OCI-LY1 (cell line): ENCODE measurements around the gene LY86.
A peak's percentile ranks its signal among the peaks of the same experiment; 100 is the strongest.

Experiments used
- H2AFZ ChIP-seq: fragments of 200-600 bp; sonication (generic), shearing (Covaris generic); 2 replicates; pipeline ENCODE4 v1.6.0; 2014; ENCODE audit warnings: antibody characterized with exemption, mild to moderate bottlenecking, low read length
- H3F3A ChIP-seq: fragments of 200-600 bp; sonication (generic), shearing (Covaris generic); 2 replicates; pipeline ENCODE4 v1.6.0; 2014; ENCODE audit warnings: mild to moderate bottlenecking, antibody characterized with exemption, low read length, moderate library complexity; ENCODE audit not compliant: insufficient read depth
- H3K27ac ChIP-seq: fragments of 200-600 bp; sonication (generic); 2 replicates; pipeline ENCODE4 v1.5.1; 2014; ENCODE audit warnings: low read length, mixed run types, mild to moderate bottlenecking, low read depth; ENCODE audit not compliant: poor library complexity, severe bottlenecking
- H3K27me3 ChIP-seq: fragments of 200-600 bp; sonication (generic); 2 replicates; pipeline ENCODE4 v1.6.0; 2014; ENCODE audit warnings: antibody characterized with exemption, mild to moderate bottlenecking, low read length, moderate library complexity; ENCODE audit not compliant: insufficient read depth
- H3K36me3 ChIP-seq: fragments of 200-600 bp; sonication (generic); 2 replicates; pipeline ENCODE4 v1.6.1; 2014; ENCODE audit warnings: mild to moderate bottlenecking, antibody characterized with exemption, low read length, moderate library complexity, mixed read lengths; ENCODE audit not compliant: insufficient read depth
- H3K4me1 ChIP-seq: fragments of 200-600 bp; sonication (generic); 2 replicates; pipeline ENCODE4 v1.5.1; 2014; ENCODE audit warnings: mild to moderate bottlenecking, low read length, moderate library complexity; ENCODE audit not compliant: insufficient read depth, severe bottlenecking
- H3K4me2 ChIP-seq: fragments of 200-600 bp; sonication (generic), shearing (Covaris generic); 2 replicates; pipeline ENCODE4 v1.6.1; 2014; ENCODE audit warnings: low read length
- H3K4me3 ChIP-seq: fragments of 200-600 bp; sonication (generic); 2 replicates; pipeline ENCODE4 v1.5.1; 2014; ENCODE audit warnings: low read length, low read depth, mild to moderate bottlenecking, mixed read lengths; ENCODE audit not compliant: poor library complexity, severe bottlenecking
- H3K79me2 ChIP-seq: fragments of 200-600 bp; shearing (Covaris generic); 2 replicates; pipeline ENCODE4 v1.6.1; 2016; ENCODE audit warnings: mixed run types, low read length, mixed read lengths; ENCODE audit not compliant: insufficient read depth
- H3K9ac ChIP-seq: fragments of 200-600 bp; sonication (generic), shearing (Covaris generic); 2 replicates; pipeline ENCODE4 v1.6.1; 2014; ENCODE audit warnings: mild to moderate bottlenecking, low read length, mixed read lengths
- H3K9me2 ChIP-seq: fragments of 200-600 bp; sonication (generic), shearing (Covaris generic); 2 replicates; pipeline ENCODE4 v1.6.1; 2014; ENCODE audit warnings: low read depth, mild to moderate bottlenecking, low read length, mixed read lengths
- H3K9me3 ChIP-seq: fragments of 200-600 bp; shearing (Covaris generic); 2 replicates; pipeline ENCODE4 v1.6.1; 2014; ENCODE audit warnings: low read length, mixed read lengths
- H4K20me1 ChIP-seq: fragments of 200-600 bp; sonication (generic), shearing (Covaris generic); 2 replicates; pipeline ENCODE4 v1.6.0; 2016; ENCODE audit warnings: mild to moderate bottlenecking, low read length; ENCODE audit not compliant: insufficient read depth
- CTCF ChIP-seq: fragments of 200-600 bp; sonication (generic), shearing (Covaris generic); IDR thresholded peaks from 2 replicates; pipeline ENCODE4 v1.5.1; 2017; ENCODE audit warnings: mild to moderate bottlenecking, antibody characterized with exemption, low read length, moderate library complexity, mixed read lengths
- EZH2 ChIP-seq: fragments of 200-600 bp; sonication (generic), shearing (Covaris generic); IDR thresholded peaks from 2 replicates; pipeline ENCODE4 v1.8.0; 2017; ENCODE audit warnings: borderline replicate concordance, mixed run types, mild to moderate bottlenecking, antibody characterized with exemption, low read length, moderate library complexity, mixed read lengths

LY86 gene

GRCh38 chr6:6588064-6588923 is at the start of gene LY86:
Gene LY86, plus strand, starts transcription at chr6:6588720. Its CDS starts 15 bp downstream, at chr6:6588735.
- peaks cover 98% of the 10 kb centered on the region for H3K4me1 ChIP-seq
- peak within 1 kb of the TSS; percentile 96 for H3K27ac ChIP-seq
- H3K9ac ChIP-seq = peak within 1 kb of the TSS; percentile 76
- no peaks in the 10 kb centered on the region for H4K20me1 ChIP-seq
- H3K36me3 ChIP-seq = peaks cover 9% of the 10 kb centered on the region
- H3K27me3 ChIP-seq = no peaks in the 10 kb centered on the region
- no peaks in the 10 kb centered on the region for H3K9me2 ChIP-seq
- H3F3A ChIP-seq = peaks cover 8% of the 10 kb centered on the region; the same call in 1 of the 2 replicates
- H3K4me3 ChIP-seq = peak within 1 kb of the TSS; percentile 69
- H2AFZ ChIP-seq = no peak within 1 kb of the TSS
- peak within 1 kb of the TSS; percentile 81 for H3K4me2 ChIP-seq
- TF ChIP-seq CTCF (peak; percentile 34; the same call in 1 of the 2 replicates), EZH2 (no peak)
- H3K79me2 ChIP-seq = peaks cover 21% of the 10 kb centered on the region
- no peaks in the 10 kb centered on the region for H3K9me3 ChIP-seq

- Histone ChIP-seq H3K9ac (no peak overlapping the region), H3K4me3 (no peak overlapping the region), H3K36me3 (no peaks in the 10 kb centered on the region; the same call in 1 of the 2 replicates), H3K9me2 (no peaks in the 10 kb centered on the region), H3K79me2 (no peaks in the 10 kb centered on the region), H3K4me1 (peaks cover 10% of the 10 kb centered on the region), H3K27me3 (peaks cover 7% of the 10 kb centered on the region; the same call in 1 of the 2 replicates), H4K20me1 (no peaks in the 10 kb centered on the region), H2AFZ (no peak overlapping the region), H3K9me3 (no peaks in the 10 kb centered on the region), H3K4me2 (no peak overlapping the region), H3K27ac (no peak overlapping the region), H3F3A (no peaks in the 10 kb centered on the region)
- TF ChIP-seq CTCF (no peak), EZH2 (no peak)
Observed at GRCh38 chr6:6539036-6539435, 49.5 kb upstream of the LY86 start.

- H2AFZ ChIP-seq = no peak overlapping the region
- no peaks in the 10 kb centered on the region; the same call in 1 of the 2 replicates for H3K36me3 ChIP-seq
- no peak overlapping the region for H3K4me3 ChIP-seq
- H3K9me2 ChIP-seq = no peaks in the 10 kb centered on the region
- TF ChIP-seq CTCF (no peak), EZH2 (no peak)
- H3K9ac ChIP-seq = no peak overlapping the region
- H3K27ac ChIP-seq = no peak overlapping the region
- H4K20me1 ChIP-seq = no peaks in the 10 kb centered on the region
- H3F3A ChIP-seq = no peaks in the 10 kb centered on the region
- no peaks in the 10 kb centered on the region for H3K9me3 ChIP-seq
- no peak overlapping the region for H3K4me2 ChIP-seq
- H3K4me1 ChIP-seq = peaks cover 29% of the 10 kb centered on the region
- H3K79me2 ChIP-seq = no peaks in the 10 kb centered on the region
- peaks cover 13% of the 10 kb centered on the region; the same call in 1 of the 2 replicates for H3K27me3 ChIP-seq
Observed at GRCh38 chr6:6542357-6542756, 46.2 kb upstream of the LY86 start.
